ENCODE measurements around the gene EPN3.

DNA sequence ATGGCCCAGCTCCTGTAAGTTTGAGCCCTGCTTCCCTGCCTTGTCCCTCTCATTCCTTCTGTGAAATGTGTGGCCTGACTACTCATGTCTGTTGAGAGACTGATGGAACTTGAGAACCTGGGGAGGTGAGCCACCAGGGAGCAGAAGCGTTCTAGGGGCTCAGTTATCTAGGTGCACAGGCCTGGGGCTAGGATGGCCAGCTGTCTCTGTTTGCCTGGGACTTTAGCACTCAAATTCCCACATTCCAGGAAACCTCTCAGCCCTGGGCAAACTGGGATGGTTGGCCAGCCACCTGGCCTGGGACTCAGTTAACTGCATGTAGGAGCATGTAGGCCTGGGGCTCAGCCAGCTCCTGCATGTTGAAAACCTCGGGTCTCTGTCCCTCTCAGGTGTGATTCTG lies 9.3 kb upstream of the EPN3 start:
- TF ChIP-seq, protein P1, sequence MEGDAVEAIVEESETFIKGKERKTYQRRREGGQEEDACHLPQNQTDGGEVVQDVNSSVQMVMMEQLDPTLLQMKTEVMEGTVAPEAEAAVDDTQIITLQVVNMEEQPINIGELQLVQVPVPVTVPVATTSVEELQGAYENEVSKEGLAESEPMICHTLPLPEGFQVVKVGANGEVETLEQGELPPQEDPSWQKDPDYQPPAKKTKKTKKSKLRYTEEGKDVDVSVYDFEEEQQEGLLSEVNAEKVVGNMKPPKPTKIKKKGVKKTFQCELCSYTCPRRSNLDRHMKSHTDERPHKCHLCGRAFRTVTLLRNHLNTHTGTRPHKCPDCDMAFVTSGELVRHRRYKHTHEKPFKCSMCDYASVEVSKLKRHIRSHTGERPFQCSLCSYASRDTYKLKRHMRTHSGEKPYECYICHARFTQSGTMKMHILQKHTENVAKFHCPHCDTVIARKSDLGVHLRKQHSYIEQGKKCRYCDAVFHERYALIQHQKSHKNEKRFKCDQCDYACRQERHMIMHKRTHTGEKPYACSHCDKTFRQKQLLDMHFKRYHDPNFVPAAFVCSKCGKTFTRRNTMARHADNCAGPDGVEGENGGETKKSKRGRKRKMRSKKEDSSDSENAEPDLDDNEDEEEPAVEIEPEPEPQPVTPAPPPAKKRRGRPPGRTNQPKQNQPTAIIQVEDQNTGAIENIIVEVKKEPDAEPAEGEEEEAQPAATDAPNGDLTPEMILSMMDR (conservative IDR thresholded peaks at IDR 0.05; ENCODE audit: low read depth, low read length) = no peak
- TF ChIP-seq EZH2 (IDR thresholded peaks at IDR 0.05; ENCODE audit: low read length, unreplicated experiment) = no peak

Data from PC-3 (cell line).